NCI-H146 (cell line): ENCODE results near the gene PPIE.
"Not testable (repeated sequence)": the region's sequence is repeated elsewhere in the genome, so short reads cannot be mapped to it uniquely, and the experiment has no call there.

Source experiments
- DNase-seq: peaks from one replicate; lab custom pipeline; 2025; lab: John Stamatoyannopoulos, UW

Gene PPIE

GRCh38 chr1:39777896-39778295, 39.2 kb downstream of the PPIE start:
- DNase-seq = not testable (repeated sequence)

GRCh38 chr1:39778463-39779099, 39.9 kb downstream of the PPIE start:
- not testable (repeated sequence) for DNase-seq

- no peak for DNase-seq
Observed at GRCh38 chr1:39779137-39779536, 40.5 kb downstream of the PPIE start.

- DNase-seq = no peak
Observed at GRCh38 chr1:39779821-39780220, 41.1 kb downstream of the PPIE start.

- no peak for DNase-seq
Observed at GRCh38 chr1:39781349-39781715, 42.6 kb downstream of the PPIE start.

- DNase-seq = no peak
Observed at GRCh38 chr1:39782103-39782502, 43.4 kb downstream of the PPIE start.

GRCh38 chr1:39782685-39783084, 44.0 kb downstream of the PPIE start:
- not testable (repeated sequence) for DNase-seq

- DNase-seq = not testable (repeated sequence)
Observed at GRCh38 chr1:39786303-39787107, 47.8 kb downstream of the PPIE start.

- not testable (repeated sequence) for DNase-seq
Observed at GRCh38 chr1:39787108-39787375, 48.4 kb downstream of the PPIE start.

GRCh38 chr1:39787468-39787867, 48.8 kb downstream of the PPIE start:
- peak; percentile 14 for DNase-seq

GRCh38 chr1:39787964-39788363, 49.3 kb downstream of the PPIE start:
- DNase-seq = not testable (repeated sequence)

GRCh38 chr1:39788426-39788757, 49.7 kb downstream of the PPIE start:
- no peak for DNase-seq

- peak; percentile 73 for DNase-seq
Observed at GRCh38 chr1:39788758-39789570, 50.3 kb downstream of the PPIE start, which contains the start of gene BMP8B. TSS of gene BMP8B (minus strand) at chr1:39788865. CDS start at chr1:39788485, 380 bp downstream.

GRCh38 chr1:39789571-39790110, 51.0 kb downstream of the PPIE start:
- DNase-seq = no peak

GRCh38 chr1:39791838-39792237, 53.2 kb downstream of the PPIE start:
- DNase-seq = no peak

GRCh38 chr1:39795651-39796050, 57.0 kb downstream of the PPIE start:
- no peak for DNase-seq

- DNase-seq = peak; percentile 62
Observed at GRCh38 chr1:39798859-39799769, 60.4 kb downstream of the PPIE start.

GRCh38 chr1:39799770-39800470, 61.2 kb downstream of the PPIE start:
- peak; percentile 58 for DNase-seq

GRCh38 chr1:39800471-39800835, 61.8 kb downstream of the PPIE start:
- no peak for DNase-seq

GRCh38 chr1:39802496-39803260, 64.0 kb downstream of the PPIE start:
- no peak for DNase-seq
